Fibroblast of skin of back (primary cell): ENCODE measurements around the gene SBNO2.
A peak's percentile ranks its signal among the peaks of the same experiment; 100 is the strongest.

ENCODE experiments used
- DNase-seq: peaks from one replicate; pipeline ENCODE4 v3.0.0-alpha.2; 2013

The SBNO2 gene

GRCh38 chr19:1085053-1085658, 88.9 kb downstream of the SBNO2 start:
- DNase-seq: no peak

DNA sequence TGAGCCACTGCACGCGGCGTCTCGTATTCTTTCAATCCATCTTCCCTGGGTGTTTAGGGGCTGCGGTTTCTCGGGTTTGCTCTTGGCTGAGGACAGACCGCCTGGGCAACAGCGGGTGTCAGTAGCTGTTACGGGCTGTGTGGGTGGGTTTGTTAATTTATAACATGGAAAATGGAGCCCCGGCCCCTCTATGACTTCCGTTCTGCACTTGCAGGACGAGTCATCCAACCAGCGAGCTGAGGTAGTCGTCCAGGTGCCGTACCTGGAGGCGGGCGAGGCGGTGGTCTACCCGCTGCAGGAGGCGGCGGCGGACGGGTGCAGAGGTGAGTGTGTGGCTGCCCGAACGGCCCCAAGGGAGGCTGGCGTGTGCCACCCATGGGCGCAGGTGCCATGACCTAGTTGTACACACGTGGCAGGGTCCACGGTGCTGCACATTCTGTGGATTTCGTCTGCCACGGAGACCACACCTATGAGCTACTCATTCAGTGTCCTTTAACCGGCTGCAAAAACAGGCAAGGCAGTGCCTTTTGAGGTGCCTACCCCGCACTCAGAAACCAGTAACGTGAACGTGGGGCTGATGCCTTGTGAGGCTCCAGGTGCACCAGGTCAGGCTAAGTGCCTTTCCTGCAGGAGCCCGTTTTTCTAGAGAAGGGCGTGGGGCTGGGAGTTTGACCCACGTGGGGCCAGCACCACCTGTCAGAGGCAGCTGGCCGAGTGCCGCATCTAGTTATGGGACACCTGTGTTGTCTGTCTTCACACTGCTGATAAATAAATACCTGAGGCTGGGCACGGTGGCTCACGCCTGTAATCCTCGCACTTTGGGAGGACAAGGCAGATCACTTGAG, 89.8 kb downstream of the SBNO2 start:
- DNase-seq: no peak

- no peak for DNase-seq
Observed at GRCh38 chr19:1082928-1083816, 90.9 kb downstream of the SBNO2 start.

- peak; percentile 19 for DNase-seq
Observed at GRCh38 chr19:1082165-1082927, 91.7 kb downstream of the SBNO2 start.

- DNase-seq: no peak
Observed at GRCh38 chr19:1081301-1082164, 92.5 kb downstream of the SBNO2 start.

DNA sequence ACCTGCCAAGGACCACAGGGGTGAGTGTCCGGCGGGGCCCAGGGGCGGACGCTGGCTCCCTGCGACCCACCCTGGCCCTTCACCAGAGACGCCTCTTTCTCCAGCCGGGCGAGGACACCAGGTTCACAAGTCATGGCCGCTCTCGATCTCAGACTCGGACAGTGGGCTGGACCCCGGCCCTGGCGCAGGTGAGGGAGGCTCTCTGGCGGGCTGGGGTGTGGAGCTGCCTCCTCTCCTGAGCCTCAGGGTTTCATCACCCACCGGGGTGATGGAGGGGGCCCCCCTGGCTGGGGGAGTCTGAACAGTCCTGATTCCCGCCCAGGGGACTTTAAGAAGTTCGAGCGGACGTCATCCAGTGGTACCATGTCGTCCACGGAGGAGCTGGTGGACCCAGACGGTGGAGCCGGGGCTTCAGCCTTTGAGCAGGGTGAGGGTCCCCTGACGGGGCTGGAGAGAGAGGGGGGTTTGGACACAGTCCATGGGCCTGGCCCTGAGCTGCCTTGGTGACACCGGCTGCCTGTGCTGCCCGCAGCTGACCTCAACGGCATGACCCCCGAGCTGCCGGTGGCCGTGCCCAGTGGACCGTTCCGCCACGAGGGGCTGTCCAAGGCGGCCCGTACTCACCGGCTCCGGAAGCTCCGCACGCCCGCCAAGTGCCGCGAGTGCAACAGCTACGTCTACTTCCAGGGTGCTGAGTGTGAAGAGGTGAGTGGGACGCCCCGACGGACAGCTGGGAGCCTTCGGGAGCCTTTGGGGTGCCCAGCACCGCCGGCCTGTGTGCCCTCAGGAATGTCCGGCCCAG, 93.5 kb downstream of the SBNO2 start:
- no peak for DNase-seq

GRCh38 chr19:1079566-1080111, 94.4 kb downstream of the SBNO2 start:
- DNase-seq: no peak

DNA sequence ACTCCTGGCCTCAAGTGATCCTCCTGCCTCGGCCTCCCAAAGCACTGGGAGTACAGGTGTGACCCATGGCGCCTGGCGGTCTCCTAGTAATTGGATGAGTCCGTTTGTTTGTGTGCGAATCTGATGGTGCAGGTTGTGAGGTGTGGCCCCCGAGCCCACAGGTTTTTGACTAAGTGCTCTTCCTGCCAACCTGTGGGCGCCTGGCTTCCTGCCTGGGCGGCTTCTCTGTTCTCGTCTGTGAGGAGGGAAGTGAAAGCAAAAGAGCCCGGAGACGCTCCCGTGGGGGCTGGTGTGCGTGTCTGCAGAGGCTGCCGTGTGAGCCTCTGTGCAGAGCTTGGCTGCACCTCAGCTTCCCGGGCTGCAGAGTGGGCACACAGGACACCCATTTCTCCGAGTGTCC, 97.1 kb downstream of the SBNO2 start:
- DNase-seq: no peak

GRCh38 chr19:1076046-1076386, 98.1 kb downstream of the SBNO2 start:
- DNase-seq: no peak

- DNase-seq: no peak
Observed at GRCh38 chr19:1074544-1075283, 99.4 kb downstream of the SBNO2 start.

DNA sequence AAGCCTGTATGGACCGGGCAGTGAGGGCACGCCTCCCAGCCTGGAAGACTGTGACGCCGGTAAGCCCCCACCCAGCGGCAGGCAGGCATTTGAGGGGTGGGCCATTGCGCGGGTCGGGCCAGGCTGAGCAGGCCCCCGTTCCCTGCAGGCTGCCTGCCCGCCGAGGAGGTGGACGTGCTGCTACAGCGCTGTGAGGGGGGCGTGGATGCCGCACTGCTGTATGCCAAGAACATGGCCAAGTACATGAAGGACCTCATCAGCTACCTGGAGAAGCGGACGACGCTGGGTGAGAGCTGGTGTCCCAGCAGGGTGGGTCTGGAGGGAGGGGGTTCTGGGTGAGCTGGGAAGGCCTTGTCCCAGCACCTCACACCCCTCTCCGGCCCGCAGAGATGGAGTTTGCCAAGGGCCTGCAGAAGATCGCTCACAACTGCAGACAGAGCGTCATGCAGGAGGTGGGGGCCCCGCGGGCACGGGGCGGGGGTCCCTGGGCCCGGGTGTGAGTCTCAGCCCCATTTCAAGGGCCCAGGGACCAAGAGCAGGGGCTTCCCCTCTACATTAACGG, 100.0 kb downstream of the SBNO2 start:
- no peak for DNase-seq

DNA sequence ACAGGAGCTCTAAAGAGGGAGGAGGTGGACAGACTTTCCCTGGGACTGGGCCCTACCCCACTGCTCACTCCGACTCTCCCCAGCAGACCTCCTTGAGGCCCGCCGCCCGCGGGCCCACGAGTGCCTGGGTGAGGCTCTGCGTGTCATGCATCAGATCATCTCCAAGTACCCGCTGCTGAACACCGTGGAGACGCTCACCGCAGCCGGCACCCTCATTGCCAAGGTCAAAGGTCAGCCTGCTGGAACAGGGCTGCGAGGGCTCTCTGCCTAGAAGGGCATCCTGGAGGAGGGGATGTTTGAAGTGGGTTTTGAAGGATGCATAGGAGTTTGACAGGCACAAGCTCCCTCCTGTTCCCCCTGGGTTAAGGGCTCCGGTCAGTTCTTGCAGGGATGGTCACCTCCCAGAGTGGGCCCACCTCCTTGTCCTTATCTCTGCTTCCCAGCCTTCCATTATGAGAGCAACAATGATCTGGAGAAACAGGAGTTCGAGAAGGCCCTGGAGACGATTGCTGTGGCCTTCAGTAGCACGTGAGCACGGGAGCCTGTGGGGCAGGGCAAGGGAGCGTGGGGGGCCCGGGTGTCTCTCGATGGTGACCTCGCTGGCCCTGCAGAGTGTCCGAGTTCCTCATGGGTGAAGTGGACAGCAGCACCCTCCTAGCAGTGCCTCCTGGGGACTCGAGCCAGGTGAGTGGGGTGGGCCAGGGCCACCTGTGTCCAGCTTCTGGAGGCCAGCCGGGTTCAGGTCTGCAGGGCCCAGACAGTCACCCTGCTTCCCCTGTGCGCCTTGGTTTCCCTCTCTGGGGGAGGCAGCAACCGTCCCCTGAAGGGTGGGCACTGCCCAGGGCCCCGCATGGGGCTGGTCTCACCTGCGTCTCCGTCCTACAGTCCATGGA, 100.8 kb downstream of the SBNO2 start:
- no peak for DNase-seq

GRCh38 chr19:1072371-1073015, 101.6 kb downstream of the SBNO2 start:
- DNase-seq: no peak

GRCh38 chr19:1070931-1071791, 102.9 kb downstream of the SBNO2 start:
- DNase-seq: no peak

DNA sequence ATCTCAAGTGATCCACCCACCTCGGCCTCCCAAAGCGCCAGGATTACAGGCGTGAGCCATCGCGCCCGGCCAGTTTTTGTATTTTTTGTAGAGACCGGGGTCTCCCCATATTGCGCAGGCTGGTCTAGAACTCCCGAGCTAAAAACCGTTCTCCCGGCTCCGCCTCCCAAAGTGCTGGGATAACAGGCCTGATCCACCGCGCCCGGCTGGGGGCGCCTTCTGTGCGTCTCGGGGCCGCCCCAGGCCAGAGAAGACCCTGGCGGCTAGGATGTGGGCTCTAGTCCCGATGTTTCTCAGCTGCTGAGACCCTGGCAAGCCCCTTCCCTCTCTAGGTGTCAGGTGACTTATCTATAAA, 103.5 kb downstream of the SBNO2 start:
- no peak for DNase-seq

DNA sequence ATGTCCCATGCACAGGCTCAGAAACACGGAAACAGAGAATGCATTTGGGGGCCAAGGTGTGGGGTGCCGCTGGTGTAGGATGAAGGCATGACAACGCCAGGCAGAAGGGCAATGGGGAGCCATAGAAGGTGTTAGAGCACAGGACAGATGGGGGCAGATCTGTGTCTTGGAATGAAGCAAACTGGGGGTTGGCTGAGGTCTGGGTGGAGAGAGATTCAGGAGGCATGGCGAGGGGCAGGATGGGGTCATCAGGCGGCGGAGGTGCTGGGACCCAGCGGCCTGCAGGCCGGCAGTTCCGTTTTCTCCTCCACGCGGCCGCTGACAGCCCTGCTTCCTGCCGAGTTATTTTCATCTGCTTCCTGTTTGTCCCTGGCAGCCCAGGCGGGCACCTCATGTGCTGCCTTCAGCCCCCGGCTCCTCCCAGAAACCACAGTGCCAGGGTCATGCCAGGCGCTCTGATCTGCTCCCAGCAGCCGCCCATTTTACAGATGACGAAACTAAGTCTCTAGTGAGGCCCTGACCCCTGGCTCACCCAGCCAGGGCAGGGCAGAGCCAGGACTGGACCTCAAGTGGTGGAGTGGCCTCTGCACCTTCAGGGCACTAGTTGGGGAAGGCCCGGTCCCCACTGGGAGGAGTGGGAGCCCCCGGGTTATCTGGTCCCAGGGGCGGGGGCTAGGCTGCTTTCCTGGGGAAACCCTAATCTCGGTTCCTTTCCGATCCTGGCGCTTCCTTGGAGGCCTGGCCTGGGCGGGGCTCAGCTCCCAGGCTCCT, 104.9 kb downstream of the SBNO2 start:
- DNase-seq: no peak
